ENCODE data around the gene COL4A2.

- TF ChIP-seq ZNF384 (IDR thresholded peaks at IDR 0.05) (no peak), ARNT (IDR thresholded peaks at IDR 0.05) (no peak), SP1 (IDR thresholded peaks at IDR 0.05) (no peak), BHLHE40 (IDR thresholded peaks at IDR 0.05; ENCODE audit: borderline replicate concordance) (no peak)
Measured at GRCh38 chr13:110523180-110523579, 216.1 kb downstream of the COL4A2 start.
